WTC11 (cell line): ENCODE measurements around the gene AGAP3. TPM values are rescaled to one million over a fixed set of nuclear protein-coding genes. Genes with fewer than 3 reads are reported as not detected.

ENCODE experiments used
- ATAC-seq: fragments of 200-7000 bp; cut with Tn5 transposase; 2 replicates; pipeline ENCODE4 v1.10.0; 2021; ENCODE audit warnings: mild to moderate bottlenecking, moderate library complexity
- CTCF ChIA-PET: fragments of 300-600 bp; sonication (Branson Sonifier 250); formaldehyde crosslinking; loops from one replicate; lab custom pipeline; 2021; ENCODE audit warnings: antibody characterized with exemption; lab: Charles Lee
- POLR2A ChIA-PET: fragments of 350-600 bp; sonication (Branson Sonifier 250); formaldehyde crosslinking; loops from one replicate; lab custom pipeline; 2021; ENCODE audit warnings: antibody characterized with exemption; lab: Charles Lee
- DNase-seq: peaks from one replicate; pipeline ENCODE4 v3.0.0; 2021; ENCODE audit warnings: low spot score
- H3K27ac Mint-ChIP-seq: 2 replicates; pipeline ENCODE4 v1.8.0; 2021; ENCODE audit warnings: mixed read lengths
- H3K27me3 Mint-ChIP-seq: 2 replicates; pipeline ENCODE4 v1.8.0; 2021; ENCODE audit warnings: low read depth, mild to moderate bottlenecking, moderate library complexity, mixed read lengths
- H3K36me3 Mint-ChIP-seq: 2 replicates; pipeline ENCODE4 v1.8.0; 2021; ENCODE audit warnings: mixed read lengths
- H3K4me1 Mint-ChIP-seq: 2 replicates; pipeline ENCODE4 v1.8.0; 2022; ENCODE audit warnings: mixed read lengths
- H3K4me3 Mint-ChIP-seq: 2 replicates; pipeline ENCODE4 v1.8.0; 2021; ENCODE audit warnings: mild to moderate bottlenecking, moderate library complexity, mixed read lengths
- H3K9me3 Mint-ChIP-seq: 2 replicates; pipeline ENCODE4 v1.8.0; 2021; ENCODE audit warnings: mixed read lengths
- ESRRA ChIP-seq: sonication (generic); formaldehyde crosslinking; IDR thresholded peaks from 2 replicates; pipeline ENCODE4 v1.8.1; 2022; ENCODE audit warnings: mild to moderate bottlenecking, missing genetic modification reagents, borderline replicate concordance
- GRHL2 ChIP-seq: fragments of 250-450 bp; sonication (Bioruptor Pico); IDR thresholded peaks from 2 replicates; pipeline ENCODE4 v1.8.0; 2022; ENCODE audit warnings: mild to moderate bottlenecking, moderate library complexity; ENCODE audit not compliant: insufficient replicate concordance, severe bottlenecking
- MXD4 ChIP-seq: fragments of 250-450 bp; sonication (Bioruptor Pico); IDR thresholded peaks from 2 replicates; pipeline ENCODE4 v1.8.0; 2021; ENCODE audit warnings: mild to moderate bottlenecking, moderate library complexity, borderline replicate concordance
- NFYB ChIP-seq: sonication (generic); formaldehyde crosslinking; conservative IDR thresholded peaks from 2 replicates; pipeline ENCODE4 v1.8.0; 2022; ENCODE audit warnings: low read depth, missing genetic modification reagents
- NR2C2 ChIP-seq: sonication (generic); formaldehyde crosslinking; IDR thresholded peaks from 2 replicates; pipeline ENCODE4 v1.8.0; 2022; ENCODE audit warnings: mild to moderate bottlenecking, missing genetic modification reagents
- PRRX2 ChIP-seq: fragments of 250-450 bp; sonication (Bioruptor Pico); IDR thresholded peaks from 2 replicates; pipeline ENCODE4 v1.8.0; 2021; ENCODE audit warnings: mild to moderate bottlenecking
- SMAD4 ChIP-seq: sonication (generic); formaldehyde crosslinking; IDR thresholded peaks from 2 replicates; pipeline ENCODE4 v1.8.0; 2022; ENCODE audit warnings: mild to moderate bottlenecking, missing genetic modification reagents
- TEAD4 ChIP-seq: sonication (generic); formaldehyde crosslinking; IDR thresholded peaks from 2 replicates; pipeline ENCODE4 v1.8.0; 2022; ENCODE audit warnings: mild to moderate bottlenecking, missing genetic modification reagents
- ZNF396 ChIP-seq: fragments of 250-450 bp; sonication (Bioruptor Pico); IDR thresholded peaks from 2 replicates; pipeline ENCODE4 v1.8.0; 2021; ENCODE audit warnings: mild to moderate bottlenecking, moderate library complexity, borderline replicate concordance
- total RNA-seq: library from RNA; stranded (reverse); gene quantifications from 3 replicates; pipeline ENCODE4 v1.2.3, GENCODE V29; 2021
- TF ChIP-seq, protein P1 (sequence below): fragments of 250-450 bp; sonication (Bioruptor Pico); IDR thresholded peaks from 2 replicates; pipeline ENCODE4 v1.8.0; 2021; ENCODE audit warnings: mild to moderate bottlenecking
- TF ChIP-seq, protein P2 (sequence below): fragments of 250-450 bp; sonication (Bioruptor Pico); conservative IDR thresholded peaks from 2 replicates; pipeline ENCODE4 v1.9.0; 2021; ENCODE audit warnings: mild to moderate bottlenecking
- TF ChIP-seq, protein P3 (sequence below): sonication (generic); formaldehyde crosslinking; IDR thresholded peaks from 2 replicates; pipeline ENCODE4 v1.8.1; 2022; ENCODE audit warnings: low read depth, missing genetic modification reagents, borderline replicate concordance
- TF ChIP-seq, protein P4 (sequence below): fragments of 200-600 bp; IDR thresholded peaks from 2 replicates; pipeline ENCODE4 v1.8.0; 2022; ENCODE audit warnings: antibody characterized with exemption
- TF ChIP-seq, protein P5 (sequence below): sonication (generic); formaldehyde crosslinking; IDR thresholded peaks from 2 replicates; pipeline ENCODE4 v1.8.0; 2022; ENCODE audit warnings: mild to moderate bottlenecking, missing genetic modification reagents
- TF ChIP-seq, protein P6 (sequence below): sonication (generic); formaldehyde crosslinking; IDR thresholded peaks from 2 replicates; pipeline ENCODE4 v1.8.0; 2023; ENCODE audit warnings: mild to moderate bottlenecking, missing genetic modification reagents
- TF ChIP-seq, protein P7 (sequence below): sonication (generic); formaldehyde crosslinking; IDR thresholded peaks from 2 replicates; pipeline ENCODE4 v1.8.0; 2022; ENCODE audit warnings: missing genetic modification reagents
- TF ChIP-seq, protein P8 (sequence below): sonication (generic); formaldehyde crosslinking; IDR thresholded peaks from 2 replicates; pipeline ENCODE4 v1.8.0; 2023; ENCODE audit warnings: missing genetic modification reagents

AGAP3 gene
- total RNA-seq, 1 experiment from 2014 or later = 163 TPM

DNA sequence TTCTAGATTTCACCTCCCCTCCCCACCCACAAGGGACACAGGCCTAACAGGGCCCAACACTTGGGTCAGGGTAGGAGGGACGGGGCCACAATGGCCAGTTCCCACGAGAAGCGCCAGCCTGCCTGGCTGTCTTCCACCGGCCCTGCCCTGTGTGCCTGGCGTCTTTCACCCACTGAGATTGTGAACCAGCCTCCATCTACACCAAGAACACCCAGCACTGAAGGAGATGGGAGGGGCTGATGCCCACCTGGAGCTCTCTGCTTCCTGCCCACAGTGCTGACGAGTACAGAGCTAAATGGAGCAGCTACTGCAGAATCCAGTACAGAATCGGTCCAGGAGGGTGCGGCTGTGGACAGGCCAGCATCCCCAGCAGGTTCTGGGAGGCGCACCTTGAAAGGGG lies 40.3 kb upstream of the AGAP3 start:
- peaks cover 19% of the 10 kb centered on the region for H3K27me3 Mint-ChIP-seq
- no peak for TF ChIP-seq NFYB
- no peak for TF ChIP-seq TEAD4 (CRISPR knock-in tag)
- no peak for TF ChIP-seq PRRX2
- TF ChIP-seq, protein P1, sequence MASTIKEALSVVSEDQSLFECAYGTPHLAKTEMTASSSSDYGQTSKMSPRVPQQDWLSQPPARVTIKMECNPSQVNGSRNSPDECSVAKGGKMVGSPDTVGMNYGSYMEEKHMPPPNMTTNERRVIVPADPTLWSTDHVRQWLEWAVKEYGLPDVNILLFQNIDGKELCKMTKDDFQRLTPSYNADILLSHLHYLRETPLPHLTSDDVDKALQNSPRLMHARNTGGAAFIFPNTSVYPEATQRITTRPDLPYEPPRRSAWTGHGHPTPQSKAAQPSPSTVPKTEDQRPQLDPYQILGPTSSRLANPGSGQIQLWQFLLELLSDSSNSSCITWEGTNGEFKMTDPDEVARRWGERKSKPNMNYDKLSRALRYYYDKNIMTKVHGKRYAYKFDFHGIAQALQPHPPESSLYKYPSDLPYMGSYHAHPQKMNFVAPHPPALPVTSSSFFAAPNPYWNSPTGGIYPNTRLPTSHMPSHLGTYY (CRISPR knock-in tag) = no peak
- TF ChIP-seq, protein P2, sequence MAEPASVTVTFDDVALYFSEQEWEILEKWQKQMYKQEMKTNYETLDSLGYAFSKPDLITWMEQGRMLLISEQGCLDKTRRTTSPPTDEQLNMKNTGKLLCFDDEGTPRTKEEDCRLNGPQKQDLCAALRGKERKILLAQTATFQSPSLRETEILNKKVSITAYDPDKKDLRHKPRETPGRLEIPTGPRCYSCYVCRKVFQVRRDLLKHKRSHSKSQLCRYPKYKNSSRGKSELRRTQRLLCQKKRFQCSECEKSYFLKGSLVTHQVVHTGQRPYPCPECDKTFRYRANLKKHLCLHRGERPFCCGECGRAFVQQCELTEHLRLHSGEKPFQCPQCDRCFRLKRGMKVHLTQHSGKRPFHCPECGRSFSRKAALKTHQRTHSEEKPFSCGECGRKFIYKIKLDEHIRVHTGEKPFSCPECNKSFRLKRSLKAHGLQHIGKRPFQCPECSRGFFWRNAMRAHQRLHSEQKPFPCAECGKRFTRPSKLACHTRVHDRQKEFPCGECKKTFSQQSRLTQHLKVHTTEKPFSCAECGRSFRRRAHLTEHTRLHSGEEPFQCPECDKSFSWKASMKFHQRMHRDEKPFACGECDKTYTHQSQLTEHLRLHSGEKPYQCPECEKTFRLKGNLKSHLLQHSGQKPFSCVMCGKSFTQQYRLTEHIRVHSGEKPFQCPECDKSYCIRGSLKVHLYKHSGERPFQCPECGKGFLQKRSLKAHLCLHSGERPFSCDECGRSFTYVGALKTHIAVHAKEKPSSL = no peak
- no peak for TF ChIP-seq MXD4 (CRISPR knock-in tag)
- TF ChIP-seq, protein P3, sequence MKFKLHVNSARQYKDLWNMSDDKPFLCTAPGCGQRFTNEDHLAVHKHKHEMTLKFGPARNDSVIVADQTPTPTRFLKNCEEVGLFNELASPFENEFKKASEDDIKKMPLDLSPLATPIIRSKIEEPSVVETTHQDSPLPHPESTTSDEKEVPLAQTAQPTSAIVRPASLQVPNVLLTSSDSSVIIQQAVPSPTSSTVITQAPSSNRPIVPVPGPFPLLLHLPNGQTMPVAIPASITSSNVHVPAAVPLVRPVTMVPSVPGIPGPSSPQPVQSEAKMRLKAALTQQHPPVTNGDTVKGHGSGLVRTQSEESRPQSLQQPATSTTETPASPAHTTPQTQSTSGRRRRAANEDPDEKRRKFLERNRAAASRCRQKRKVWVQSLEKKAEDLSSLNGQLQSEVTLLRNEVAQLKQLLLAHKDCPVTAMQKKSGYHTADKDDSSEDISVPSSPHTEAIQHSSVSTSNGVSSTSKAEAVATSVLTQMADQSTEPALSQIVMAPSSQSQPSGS (CRISPR knock-in tag) = no peak
- TF ChIP-seq, protein P4, sequence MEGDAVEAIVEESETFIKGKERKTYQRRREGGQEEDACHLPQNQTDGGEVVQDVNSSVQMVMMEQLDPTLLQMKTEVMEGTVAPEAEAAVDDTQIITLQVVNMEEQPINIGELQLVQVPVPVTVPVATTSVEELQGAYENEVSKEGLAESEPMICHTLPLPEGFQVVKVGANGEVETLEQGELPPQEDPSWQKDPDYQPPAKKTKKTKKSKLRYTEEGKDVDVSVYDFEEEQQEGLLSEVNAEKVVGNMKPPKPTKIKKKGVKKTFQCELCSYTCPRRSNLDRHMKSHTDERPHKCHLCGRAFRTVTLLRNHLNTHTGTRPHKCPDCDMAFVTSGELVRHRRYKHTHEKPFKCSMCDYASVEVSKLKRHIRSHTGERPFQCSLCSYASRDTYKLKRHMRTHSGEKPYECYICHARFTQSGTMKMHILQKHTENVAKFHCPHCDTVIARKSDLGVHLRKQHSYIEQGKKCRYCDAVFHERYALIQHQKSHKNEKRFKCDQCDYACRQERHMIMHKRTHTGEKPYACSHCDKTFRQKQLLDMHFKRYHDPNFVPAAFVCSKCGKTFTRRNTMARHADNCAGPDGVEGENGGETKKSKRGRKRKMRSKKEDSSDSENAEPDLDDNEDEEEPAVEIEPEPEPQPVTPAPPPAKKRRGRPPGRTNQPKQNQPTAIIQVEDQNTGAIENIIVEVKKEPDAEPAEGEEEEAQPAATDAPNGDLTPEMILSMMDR = no peak
- TF ChIP-seq, protein P5, sequence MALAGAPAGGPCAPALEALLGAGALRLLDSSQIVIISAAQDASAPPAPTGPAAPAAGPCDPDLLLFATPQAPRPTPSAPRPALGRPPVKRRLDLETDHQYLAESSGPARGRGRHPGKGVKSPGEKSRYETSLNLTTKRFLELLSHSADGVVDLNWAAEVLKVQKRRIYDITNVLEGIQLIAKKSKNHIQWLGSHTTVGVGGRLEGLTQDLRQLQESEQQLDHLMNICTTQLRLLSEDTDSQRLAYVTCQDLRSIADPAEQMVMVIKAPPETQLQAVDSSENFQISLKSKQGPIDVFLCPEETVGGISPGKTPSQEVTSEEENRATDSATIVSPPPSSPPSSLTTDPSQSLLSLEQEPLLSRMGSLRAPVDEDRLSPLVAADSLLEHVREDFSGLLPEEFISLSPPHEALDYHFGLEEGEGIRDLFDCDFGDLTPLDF (CRISPR knock-in tag) = no peak
- no peak for TF ChIP-seq ZNF396 (CRISPR knock-in tag)
- TF ChIP-seq, all 79 proteins: peak for 0
- H3K4me3 Mint-ChIP-seq = no peak overlapping the region
- CTCF ChIA-PET = interaction anchor here (0.7 to 2.3 kb wide), 2 partner anchors 28 to 81 kb away, joined by 3 to 6 read pairs; no protein-coding TSS in a partner anchor
- DNase-seq = no peak
- H3K9me3 Mint-ChIP-seq = no peaks in the 10 kb centered on the region
- no peak for ATAC-seq
- POLR2A ChIA-PET = no interaction called here
- no peaks in the 10 kb centered on the region for H3K4me1 Mint-ChIP-seq
- no peaks in the 10 kb centered on the region for H3K36me3 Mint-ChIP-seq
- no peak overlapping the region for H3K27ac Mint-ChIP-seq

DNA sequence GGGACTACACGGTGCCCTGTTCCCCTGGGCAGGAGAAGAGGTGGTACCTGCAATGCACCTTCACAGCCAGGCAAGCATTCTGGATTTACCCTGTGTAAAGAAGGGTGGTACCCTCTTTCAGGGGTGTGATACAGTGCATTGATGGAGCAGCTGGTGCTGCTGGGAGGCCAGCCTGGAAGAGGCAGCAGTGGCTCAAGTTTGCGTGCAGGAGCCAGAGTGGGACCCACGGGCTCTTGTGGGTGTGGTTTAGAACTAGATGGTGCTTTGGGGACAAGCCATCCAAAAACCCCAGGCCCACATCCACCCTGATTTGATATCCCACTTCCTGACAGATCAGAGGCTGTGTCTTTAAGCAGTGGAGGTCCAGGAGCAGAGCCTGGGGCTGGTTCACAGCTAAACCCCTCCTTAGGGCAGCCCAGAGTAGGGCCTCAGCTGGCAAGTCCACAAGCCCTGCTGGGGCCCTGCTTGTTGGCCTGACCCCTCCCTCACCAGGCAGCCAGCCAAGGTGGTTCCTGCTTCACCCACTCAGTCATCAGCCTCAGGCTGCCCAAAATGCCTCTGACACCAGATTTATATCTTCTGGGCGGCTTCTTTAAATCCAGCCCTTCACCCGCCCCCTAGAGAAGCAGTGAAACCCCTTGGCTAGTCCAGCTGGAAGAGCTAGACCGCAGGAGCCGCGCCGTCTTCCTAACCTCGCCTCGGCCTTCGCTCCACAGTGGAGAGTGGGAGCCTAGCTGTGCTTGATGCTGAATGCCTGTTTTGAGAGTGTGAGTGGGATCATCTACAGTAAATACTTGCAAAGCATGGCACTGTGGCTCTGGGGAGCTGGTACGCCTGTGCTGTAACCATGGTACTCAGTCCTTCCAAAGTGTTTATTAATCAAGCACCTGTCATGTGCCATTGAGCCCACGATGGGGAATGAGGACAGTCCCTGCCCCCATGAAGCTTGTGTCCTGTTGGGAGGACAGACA lies 39.4 kb upstream of the AGAP3 start:
- no peak overlapping the region for H3K4me3 Mint-ChIP-seq
- no peak overlapping the region for H3K27ac Mint-ChIP-seq
- no peaks in the 10 kb centered on the region for H3K4me1 Mint-ChIP-seq
- DNase-seq (no peak), ATAC-seq (no peak)
- no peaks in the 10 kb centered on the region for H3K9me3 Mint-ChIP-seq
- H3K27me3 Mint-ChIP-seq = peaks cover 24% of the 10 kb centered on the region
- no peaks in the 10 kb centered on the region for H3K36me3 Mint-ChIP-seq
- CTCF ChIA-PET = interaction anchor here (0.7 to 2.3 kb wide), 3 partner anchors 28 to 82 kb away, joined by 3 to 6 read pairs (median 3); no protein-coding TSS in a partner anchor
- POLR2A ChIA-PET = no interaction called here
- no peak for TF ChIP-seq MXD4 (CRISPR knock-in tag)
- TF ChIP-seq, protein P6, sequence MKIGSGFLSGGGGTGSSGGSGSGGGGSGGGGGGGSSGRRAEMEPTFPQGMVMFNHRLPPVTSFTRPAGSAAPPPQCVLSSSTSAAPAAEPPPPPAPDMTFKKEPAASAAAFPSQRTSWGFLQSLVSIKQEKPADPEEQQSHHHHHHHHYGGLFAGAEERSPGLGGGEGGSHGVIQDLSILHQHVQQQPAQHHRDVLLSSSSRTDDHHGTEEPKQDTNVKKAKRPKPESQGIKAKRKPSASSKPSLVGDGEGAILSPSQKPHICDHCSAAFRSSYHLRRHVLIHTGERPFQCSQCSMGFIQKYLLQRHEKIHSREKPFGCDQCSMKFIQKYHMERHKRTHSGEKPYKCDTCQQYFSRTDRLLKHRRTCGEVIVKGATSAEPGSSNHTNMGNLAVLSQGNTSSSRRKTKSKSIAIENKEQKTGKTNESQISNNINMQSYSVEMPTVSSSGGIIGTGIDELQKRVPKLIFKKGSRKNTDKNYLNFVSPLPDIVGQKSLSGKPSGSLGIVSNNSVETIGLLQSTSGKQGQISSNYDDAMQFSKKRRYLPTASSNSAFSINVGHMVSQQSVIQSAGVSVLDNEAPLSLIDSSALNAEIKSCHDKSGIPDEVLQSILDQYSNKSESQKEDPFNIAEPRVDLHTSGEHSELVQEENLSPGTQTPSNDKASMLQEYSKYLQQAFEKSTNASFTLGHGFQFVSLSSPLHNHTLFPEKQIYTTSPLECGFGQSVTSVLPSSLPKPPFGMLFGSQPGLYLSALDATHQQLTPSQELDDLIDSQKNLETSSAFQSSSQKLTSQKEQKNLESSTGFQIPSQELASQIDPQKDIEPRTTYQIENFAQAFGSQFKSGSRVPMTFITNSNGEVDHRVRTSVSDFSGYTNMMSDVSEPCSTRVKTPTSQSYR (CRISPR knock-in tag) = no peak
- TF ChIP-seq, protein P7, sequence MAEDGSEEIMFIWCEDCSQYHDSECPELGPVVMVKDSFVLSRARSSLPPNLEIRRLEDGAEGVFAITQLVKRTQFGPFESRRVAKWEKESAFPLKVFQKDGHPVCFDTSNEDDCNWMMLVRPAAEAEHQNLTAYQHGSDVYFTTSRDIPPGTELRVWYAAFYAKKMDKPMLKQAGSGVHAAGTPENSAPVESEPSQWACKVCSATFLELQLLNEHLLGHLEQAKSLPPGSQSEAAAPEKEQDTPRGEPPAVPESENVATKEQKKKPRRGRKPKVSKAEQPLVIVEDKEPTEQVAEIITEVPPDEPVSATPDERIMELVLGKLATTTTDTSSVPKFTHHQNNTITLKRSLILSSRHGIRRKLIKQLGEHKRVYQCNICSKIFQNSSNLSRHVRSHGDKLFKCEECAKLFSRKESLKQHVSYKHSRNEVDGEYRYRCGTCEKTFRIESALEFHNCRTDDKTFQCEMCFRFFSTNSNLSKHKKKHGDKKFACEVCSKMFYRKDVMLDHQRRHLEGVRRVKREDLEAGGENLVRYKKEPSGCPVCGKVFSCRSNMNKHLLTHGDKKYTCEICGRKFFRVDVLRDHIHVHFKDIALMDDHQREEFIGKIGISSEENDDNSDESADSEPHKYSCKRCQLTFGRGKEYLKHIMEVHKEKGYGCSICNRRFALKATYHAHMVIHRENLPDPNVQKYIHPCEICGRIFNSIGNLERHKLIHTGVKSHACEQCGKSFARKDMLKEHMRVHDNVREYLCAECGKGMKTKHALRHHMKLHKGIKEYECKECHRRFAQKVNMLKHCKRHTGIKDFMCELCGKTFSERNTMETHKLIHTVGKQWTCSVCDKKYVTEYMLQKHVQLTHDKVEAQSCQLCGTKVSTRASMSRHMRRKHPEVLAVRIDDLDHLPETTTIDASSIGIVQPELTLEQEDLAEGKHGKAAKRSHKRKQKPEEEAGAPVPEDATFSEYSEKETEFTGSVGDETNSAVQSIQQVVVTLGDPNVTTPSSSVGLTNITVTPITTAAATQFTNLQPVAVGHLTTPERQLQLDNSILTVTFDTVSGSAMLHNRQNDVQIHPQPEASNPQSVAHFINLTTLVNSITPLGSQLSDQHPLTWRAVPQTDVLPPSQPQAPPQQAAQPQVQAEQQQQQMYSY = no peak
- TF ChIP-seq, protein P8, sequence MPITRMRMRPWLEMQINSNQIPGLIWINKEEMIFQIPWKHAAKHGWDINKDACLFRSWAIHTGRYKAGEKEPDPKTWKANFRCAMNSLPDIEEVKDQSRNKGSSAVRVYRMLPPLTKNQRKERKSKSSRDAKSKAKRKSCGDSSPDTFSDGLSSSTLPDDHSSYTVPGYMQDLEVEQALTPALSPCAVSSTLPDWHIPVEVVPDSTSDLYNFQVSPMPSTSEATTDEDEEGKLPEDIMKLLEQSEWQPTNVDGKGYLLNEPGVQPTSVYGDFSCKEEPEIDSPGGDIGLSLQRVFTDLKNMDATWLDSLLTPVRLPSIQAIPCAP (CRISPR knock-in tag) = no peak
- TF ChIP-seq SMAD4 = no peak
- TF ChIP-seq ESRRA = no peak
- no peak for TF ChIP-seq GRHL2
- no peak for TF ChIP-seq NR2C2 (CRISPR knock-in tag)
